GM19397 (cell line): Measurements from ENCODE around the gene SMTN.
"Not testable (repeated sequence)": the region's sequence is repeated elsewhere in the genome, so short reads cannot be mapped to it uniquely, and the experiment has no call there.

Experiments
- ATAC-seq: cut with Tn5 transposase; IDR thresholded peaks from one replicate; pipeline ENCODE4 v1.9.1; 2021; ENCODE audit warnings: mild to moderate bottlenecking, moderate library complexity; ENCODE audit not compliant: unreplicated experiment

Gene SMTN

GRCh38 chr22:31080848-31081649 is at the start of gene SMTN:
Gene SMTN (plus strand): TSS chr22:31081318. CDS start chr22:31083259, 1,941 bp downstream.
- peak; percentile 59 for ATAC-seq

DNA sequence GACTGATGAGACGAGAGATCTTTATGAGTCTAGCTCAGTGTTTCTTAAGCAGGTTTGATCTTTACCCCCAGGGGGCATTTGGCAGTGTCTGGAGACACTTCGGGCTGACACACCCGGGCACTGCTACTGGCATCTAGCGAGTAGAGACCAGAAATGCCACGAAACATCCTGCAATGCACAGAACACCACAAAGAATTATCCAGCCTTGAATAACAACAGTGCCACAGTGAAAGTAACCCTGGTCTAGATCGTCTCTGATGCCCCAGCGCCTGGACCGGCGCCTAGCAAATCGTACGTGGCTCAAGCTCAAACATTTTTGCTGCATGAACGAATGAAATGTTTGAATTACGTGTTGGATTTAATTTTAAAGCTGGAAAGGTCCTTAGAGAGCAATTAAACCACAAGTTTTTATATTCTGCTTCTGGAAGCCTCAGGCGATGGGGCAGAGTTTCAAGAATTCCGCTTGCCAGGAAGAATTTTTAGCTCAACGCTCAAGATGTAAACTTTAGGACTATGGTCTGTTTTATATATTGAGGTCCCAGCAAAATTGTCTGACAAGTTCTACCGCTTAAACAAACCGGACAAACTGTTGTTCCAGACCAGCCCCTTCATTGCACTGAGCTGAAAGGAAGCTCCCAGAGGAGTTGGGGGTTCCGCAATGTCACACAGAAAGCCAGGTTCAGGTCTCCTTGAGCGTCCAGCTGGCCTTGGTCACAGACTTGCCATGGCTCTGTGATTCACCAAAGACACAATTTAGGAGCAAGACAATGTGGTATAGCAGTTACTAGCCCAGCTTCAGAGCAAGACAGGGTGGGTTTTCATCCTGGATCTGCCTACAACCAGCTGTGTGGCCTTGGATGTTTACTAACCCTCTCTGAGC is 44.2 kb upstream of the SMTN start:
- no peak for ATAC-seq

- ATAC-seq: no peak
Observed at GRCh38 chr22:31038686-31039085, 42.4 kb upstream of the SMTN start.

GRCh38 chr22:31039393-31039792 is 41.7 kb upstream of the SMTN start:
- ATAC-seq: no peak

DNA sequence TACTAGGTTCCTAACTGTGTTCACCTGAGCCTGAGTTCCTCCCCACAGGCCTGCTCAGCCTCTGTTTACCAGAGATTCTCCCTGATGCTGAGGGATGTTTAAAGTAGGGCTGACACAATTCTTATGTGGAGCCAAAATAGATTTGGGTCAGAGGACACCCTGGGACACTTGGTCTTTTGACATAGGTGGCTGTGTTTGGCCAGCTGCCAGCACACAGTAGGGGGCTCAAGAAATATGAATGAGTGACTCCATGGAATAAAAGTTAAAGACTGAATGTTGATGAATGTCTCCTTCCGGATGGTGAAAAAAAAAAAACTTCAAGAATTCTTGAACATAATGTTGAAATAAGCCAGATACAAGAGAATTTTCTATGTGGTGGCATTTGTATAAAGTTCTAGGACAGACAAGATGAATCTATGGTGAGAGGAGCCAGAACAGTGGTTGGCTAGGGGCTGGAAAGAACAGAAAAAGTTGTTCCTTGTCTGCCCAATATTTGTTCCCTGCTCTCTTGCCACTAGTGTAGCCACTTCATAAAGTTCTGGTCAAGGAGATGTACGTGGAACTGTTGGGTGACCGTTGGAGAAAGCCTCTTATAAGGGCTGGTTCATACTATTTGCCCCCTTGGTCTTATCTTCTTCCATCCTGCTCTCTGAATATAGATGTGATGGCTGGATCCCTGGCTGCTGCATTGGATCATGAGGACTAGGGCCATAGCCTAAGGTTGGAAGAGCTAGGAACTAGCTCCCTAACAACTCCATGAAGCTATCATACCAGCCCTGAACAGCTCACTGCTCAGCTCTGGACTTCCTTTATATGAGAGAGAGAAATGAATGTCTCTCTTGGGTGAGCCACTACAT is 40.3 kb upstream of the SMTN start:
- ATAC-seq: no peak

- no peak for ATAC-seq
Observed at GRCh38 chr22:31044262-31044861, 36.8 kb upstream of the SMTN start.

- ATAC-seq: no peak
Observed at GRCh38 chr22:31045900-31046538, 35.1 kb upstream of the SMTN start.

- ATAC-seq: no peak
Observed at GRCh38 chr22:31046539-31047226, 34.4 kb upstream of the SMTN start.

DNA sequence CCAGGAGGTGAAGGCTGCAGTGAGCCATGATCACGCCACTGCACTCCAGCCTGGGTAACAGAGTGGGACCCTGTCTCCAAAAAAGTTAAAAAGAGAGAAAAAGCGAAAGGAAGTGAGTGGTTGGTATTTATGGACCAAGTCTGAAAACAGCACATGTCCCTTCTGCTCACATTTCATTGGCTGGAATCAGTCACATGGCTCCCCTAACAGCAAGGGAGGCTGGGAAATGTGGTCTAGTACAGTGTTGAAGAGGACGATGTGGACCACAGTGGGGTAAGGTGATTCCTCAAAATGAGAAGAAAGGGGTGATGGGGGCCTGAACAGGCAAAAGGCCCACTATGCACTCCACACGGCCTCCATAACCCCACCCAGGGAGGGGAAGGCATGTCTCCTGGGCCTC is 32.5 kb upstream of the SMTN start:
- ATAC-seq: no peak

- ATAC-seq: no peak
Observed at GRCh38 chr22:31049815-31050420, 31.2 kb upstream of the SMTN start.

DNA sequence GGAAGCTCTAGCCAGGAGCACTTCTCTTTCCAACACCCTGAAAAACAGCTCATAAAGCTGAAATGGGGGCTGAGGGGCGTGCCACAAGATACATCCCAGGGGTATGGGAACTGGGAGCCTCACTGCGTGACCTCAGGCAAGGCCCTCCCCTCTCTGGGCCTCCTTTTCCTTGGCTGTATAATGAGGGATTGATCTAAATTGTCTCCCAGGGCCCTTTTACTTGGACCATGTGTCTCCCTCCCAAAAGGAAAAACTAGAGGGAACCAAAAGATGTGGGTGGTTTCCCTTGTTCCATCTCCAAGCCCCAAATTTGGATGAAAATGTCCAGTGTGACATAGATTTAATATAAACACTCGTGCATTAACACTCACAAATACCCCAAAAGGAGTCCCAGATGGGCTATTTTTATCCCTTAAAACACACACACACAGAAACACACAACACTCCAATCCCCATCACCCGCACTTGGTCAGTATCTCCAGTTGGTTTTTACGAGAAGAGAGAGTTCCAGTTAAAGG is 25.9 kb upstream of the SMTN start:
- no peak for ATAC-seq

DNA sequence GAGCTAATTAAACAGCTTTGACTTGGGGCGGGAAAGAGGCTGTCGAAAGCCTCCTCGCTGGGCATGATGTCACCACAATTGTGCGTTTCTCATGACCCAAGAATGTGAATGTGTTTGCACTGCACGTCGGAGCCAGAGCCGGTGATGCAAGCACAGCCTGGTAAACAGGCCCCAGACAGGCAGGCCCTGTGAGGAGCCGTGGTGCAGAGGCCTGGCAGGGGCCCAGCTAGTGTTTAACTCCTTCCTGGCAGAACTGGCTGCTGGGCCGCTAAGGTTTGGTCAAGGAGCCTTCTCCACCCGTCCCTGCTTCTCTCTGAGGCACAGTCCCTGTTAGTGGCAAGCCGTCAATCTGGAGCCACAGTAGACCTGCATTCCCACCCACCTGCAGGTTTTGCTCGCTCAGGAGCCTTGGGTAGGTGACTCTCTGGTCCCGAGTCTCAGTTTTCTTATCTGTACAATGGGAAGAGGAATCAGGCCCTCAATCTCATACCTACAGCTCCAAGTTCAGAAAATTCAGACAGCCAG is 25.4 kb upstream of the SMTN start:
- ATAC-seq: no peak

- no peak for ATAC-seq
Observed at GRCh38 chr22:31056986-31057599, 24.0 kb upstream of the SMTN start.

DNA sequence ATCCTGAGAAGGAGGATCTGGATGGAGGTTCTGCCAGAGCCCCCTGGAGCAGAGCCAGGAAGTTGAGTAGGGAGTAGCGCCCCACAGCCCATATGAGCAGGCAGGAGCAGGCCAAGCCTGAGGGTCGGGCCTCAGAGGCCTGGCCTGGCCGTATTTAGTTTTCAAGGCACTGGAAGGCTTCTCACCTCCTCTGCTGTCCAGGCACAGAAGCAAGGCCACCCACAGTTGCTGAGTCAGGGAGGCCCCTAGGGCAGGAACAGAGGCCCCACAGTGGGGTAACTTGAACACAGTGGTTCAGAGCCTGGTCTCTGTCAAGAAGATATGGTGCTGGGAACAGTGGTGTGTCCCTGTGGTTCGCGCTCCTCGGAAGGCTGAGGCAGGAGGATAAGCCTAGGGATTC is 21.5 kb upstream of the SMTN start:
- ATAC-seq: not testable (repeated sequence)

DNA sequence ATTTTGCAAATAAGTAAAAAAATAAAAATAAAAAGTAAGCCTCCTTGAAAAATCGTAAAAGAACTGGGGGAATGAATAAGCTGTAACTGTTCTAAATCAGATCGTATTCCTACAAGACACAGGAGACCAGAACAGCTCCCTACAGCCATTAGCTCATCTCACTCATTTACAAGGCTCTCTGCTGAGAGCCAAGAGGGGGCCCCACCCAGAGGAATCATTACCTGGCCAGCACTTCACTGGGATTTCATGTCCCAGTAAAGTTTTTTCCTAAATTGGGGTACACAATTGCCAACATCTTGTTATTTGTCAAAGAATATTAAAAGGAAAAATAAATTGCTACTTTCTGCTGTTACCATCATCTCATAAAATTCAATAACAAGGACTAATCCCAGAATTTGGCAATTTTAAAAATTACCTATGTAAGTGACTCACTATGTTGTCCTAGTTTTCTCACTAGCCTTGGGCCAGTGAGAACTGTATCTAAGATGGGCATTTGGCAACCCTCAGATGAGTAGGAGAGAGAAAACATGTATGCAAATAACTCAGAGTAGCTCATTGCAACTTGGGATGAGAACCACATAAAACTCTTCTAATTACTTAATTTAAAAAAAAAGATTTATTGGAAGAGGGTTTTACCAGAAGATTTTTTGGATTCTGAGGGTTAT is 18.4 kb upstream of the SMTN start:
- no peak for ATAC-seq

DNA sequence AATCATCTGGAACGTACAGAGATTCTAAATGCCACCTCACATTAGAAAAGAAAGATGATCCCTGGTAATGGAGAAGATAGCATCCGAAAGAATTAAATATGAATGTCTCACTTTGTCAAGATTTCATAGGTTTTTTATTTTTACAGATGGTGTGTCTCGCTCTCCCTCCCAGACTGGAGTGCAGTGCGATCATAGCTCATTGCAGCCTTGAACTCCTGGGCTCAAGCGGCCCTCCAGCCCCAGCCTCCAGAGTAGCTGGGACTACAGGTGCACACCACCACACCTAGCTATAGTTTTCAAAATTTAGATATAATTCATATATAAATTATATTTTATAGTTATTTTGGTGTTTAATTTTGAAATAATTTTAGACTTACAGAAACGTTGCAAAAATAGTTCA is 16.7 kb upstream of the SMTN start:
- no peak for ATAC-seq

GRCh38 chr22:31068970-31069369 is 12.1 kb upstream of the SMTN start:
- no peak for ATAC-seq
